GM23338 (cell line): ENCODE measurements around the gene TRAK1. TPM values are rescaled to one million over a fixed set of nuclear protein-coding genes. Genes with fewer than 3 reads are reported as not detected.

Experiments
- ATAC-seq: fragments of 200-7000 bp; cut with Tn5 transposase; 3 replicates; pipeline ENCODE4 v1.9.1; 2020
- DNase-seq: peaks from one replicate; pipeline ENCODE4 v3.0.0-alpha.2; 2015; ENCODE audit warnings: low spot score
- H2AFZ ChIP-seq: fragments of 200-600 bp; sonication (generic); 2 replicates; pipeline ENCODE4 v1.8.0; 2016; ENCODE audit warnings: antibody characterized with exemption, mild to moderate bottlenecking, moderate library complexity
- H3F3A ChIP-seq: fragments of 200-600 bp; sonication (generic); replicated peaks from 2 replicates; pipeline ENCODE4 v1.8.0; 2017; ENCODE audit warnings: antibody characterized with exemption, mixed run types, low read depth
- H3K27ac ChIP-seq: fragments of 200-600 bp; sonication (generic); 2 replicates; pipeline ENCODE4 v1.6.1; 2016; ENCODE audit warnings: low read depth
- H3K27me3 ChIP-seq: fragments of 200-600 bp; sonication (generic); 2 replicates; pipeline ENCODE4 v1.8.0; 2016; ENCODE audit warnings: mild to moderate bottlenecking, mixed run types, moderate library complexity; ENCODE audit not compliant: insufficient read depth
- H3K36me3 ChIP-seq: fragments of 200-600 bp; sonication (generic); 2 replicates; pipeline ENCODE4 v1.8.0; 2016; ENCODE audit warnings: mild to moderate bottlenecking; ENCODE audit not compliant: insufficient read depth
- H3K4me1 ChIP-seq: fragments of 200-600 bp; sonication (generic); 2 replicates; pipeline ENCODE4 v1.8.0; 2016; ENCODE audit warnings: mild to moderate bottlenecking, moderate library complexity; ENCODE audit not compliant: insufficient read depth
- H3K4me2 ChIP-seq: fragments of 200-600 bp; sonication (generic); 2 replicates; pipeline ENCODE4 v1.7.1; 2017; ENCODE audit warnings: mixed run types
- H3K4me3 ChIP-seq: fragments of 200-600 bp; sonication (generic); 2 replicates; pipeline ENCODE4 v1.6.1; 2016; ENCODE audit warnings: mixed run types
- H3K79me2 ChIP-seq: fragments of 200-600 bp; sonication (generic); replicated peaks from 2 replicates; pipeline ENCODE4 v1.8.0; 2017; ENCODE audit warnings: mild to moderate bottlenecking; ENCODE audit not compliant: insufficient read depth
- H3K9me2 ChIP-seq: fragments of 200-600 bp; sonication (generic); 2 replicates; pipeline ENCODE4 v1.8.0; 2017; ENCODE audit not compliant: insufficient read depth
- H4K20me1 ChIP-seq: fragments of 200-600 bp; sonication (generic); replicated peaks from 2 replicates; pipeline ENCODE4 v1.8.0; 2017; ENCODE audit warnings: mild to moderate bottlenecking; ENCODE audit not compliant: insufficient read depth
- H3K27ac Mint-ChIP-seq: 2 replicates; pipeline ENCODE4 v1.8.0; 2020; ENCODE audit warnings: inconsistent platforms, mild to moderate bottlenecking, moderate library complexity, mixed read lengths
- H3K27me3 Mint-ChIP-seq: 3 replicates; pipeline ENCODE4 v1.8.0; 2022; ENCODE audit warnings: low read depth, mild to moderate bottlenecking, moderate library complexity, mixed read lengths, inconsistent platforms; ENCODE audit not compliant: insufficient read depth, poor library complexity
- H3K36me3 Mint-ChIP-seq: 3 replicates; pipeline ENCODE4 v1.8.0; 2021; ENCODE audit warnings: low read depth, mild to moderate bottlenecking, inconsistent platforms, moderate library complexity, mixed read lengths
- H3K4me1 Mint-ChIP-seq: 3 replicates; pipeline ENCODE4 v1.8.0; 2020; ENCODE audit warnings: mild to moderate bottlenecking, inconsistent platforms, mixed read lengths
- H3K4me3 Mint-ChIP-seq: 3 replicates; pipeline ENCODE4 v1.8.0; 2021; ENCODE audit warnings: moderate library complexity, mild to moderate bottlenecking, inconsistent platforms, mixed read lengths
- H3K9me3 Mint-ChIP-seq: 3 replicates; pipeline ENCODE4 v1.8.0; 2020; ENCODE audit warnings: moderate library complexity, mild to moderate bottlenecking, inconsistent platforms, mixed read lengths
- CREB1 ChIP-seq: fragments of 250-450 bp; sonication (Bioruptor Pico); IDR thresholded peaks from 2 replicates; pipeline ENCODE4 v1.5.0; 2020; ENCODE audit warnings: low read depth, mild to moderate bottlenecking, moderate library complexity
- EZH2phosphoT487 ChIP-seq: fragments of 200-600 bp; sonication (generic); IDR thresholded peaks from one replicate; pipeline ENCODE4 v1.8.1; 2018; ENCODE audit warnings: antibody characterized with exemption; ENCODE audit not compliant: unreplicated experiment
- JUNB ChIP-seq: IDR thresholded peaks from one replicate; pipeline ENCODE4 v1.6.1; 2016; ENCODE audit warnings: antibody characterized with exemption; ENCODE audit not compliant: unreplicated experiment
- NANOG ChIP-seq: IDR thresholded peaks from 2 replicates; pipeline ENCODE4 v1.6.1; 2016; ENCODE audit warnings: antibody characterized with exemption, borderline replicate concordance
- POLR2AphosphoS5 ChIP-seq: IDR thresholded peaks from 2 replicates; pipeline ENCODE4 v1.6.1; 2016; ENCODE audit warnings: antibody characterized with exemption, low read depth
- STAT1 ChIP-seq: IDR thresholded peaks from one replicate; pipeline ENCODE4 v1.6.1; 2016; ENCODE audit warnings: antibody characterized with exemption; ENCODE audit not compliant: unreplicated experiment
- ZNF331 ChIP-seq: fragments of 250-450 bp; sonication (Bioruptor Pico); IDR thresholded peaks from 2 replicates; pipeline ENCODE4 v1.5.0; 2020; ENCODE audit warnings: low read depth, mild to moderate bottlenecking, moderate library complexity
- polyA plus RNA-seq: library from polyadenylated mRNA; unstranded; fragments of >200 nt; fragmentation: Nextera tagmentation; extraction: Ambion mirVana; gene quantifications from 2 replicates; pipeline ENCODE4 v1.2.1, GENCODE V29; 2016
- total RNA-seq: library from RNA; depleted of rRNA; stranded (reverse); fragments of >200 nt; shearing (Covaris generic); gene quantifications from 2 replicates; pipeline ENCODE4 v1.2.3, GENCODE V29; 2014
- TF ChIP-seq, protein P1 (sequence below), 2 experiments: fragments of 200-600 bp in 1 of 2; sonication (generic) in 1 of 2; conservative IDR thresholded peaks; 2 replicates each; pipeline versions ENCODE4 v1.5.1 to v1.6.1; 2016 to 2017; ENCODE audit warnings: antibody characterized with exemption in 2 of 2, low read depth in 2 of 2, mild to moderate bottlenecking in 2 of 2, moderate library complexity in 1 of 2
- TF ChIP-seq, protein P2 (sequence below): IDR thresholded peaks from one replicate; pipeline ENCODE4 v1.6.1; 2018; ENCODE audit warnings: antibody characterized with exemption; ENCODE audit not compliant: unreplicated experiment

TRAK1 gene
- total and polyA plus RNA-seq, 2 experiments from 2014 or later = 13.4 to 47.4 TPM

GRCh38 chr3:42094691-42095391, 3.7 kb downstream of the TRAK1 start:
- no peak overlapping the region for H3K4me3 ChIP-seq
- ATAC-seq (no peak), DNase-seq (no peak)
- H3K4me1 Mint-ChIP-seq = peaks cover 47% of the 10 kb centered on the region
- no peak overlapping the region for H3K27ac Mint-ChIP-seq
- no peaks in the 10 kb centered on the region for H3K27me3 ChIP-seq
- H3K79me2 ChIP-seq = no peaks in the 10 kb centered on the region; the same call in 1 of the 2 replicates
- no peak overlapping the region for H3K4me3 Mint-ChIP-seq
- H3K9me2 ChIP-seq = no peaks in the 10 kb centered on the region
- no peaks in the 10 kb centered on the region for H3F3A ChIP-seq
- H3K4me1 ChIP-seq = peaks cover 27% of the 10 kb centered on the region
- H3K36me3 ChIP-seq = no peaks in the 10 kb centered on the region; the same call in 1 of the 2 replicates
- no peak for TF ChIP-seq JUNB
- TF ChIP-seq, protein P1, sequence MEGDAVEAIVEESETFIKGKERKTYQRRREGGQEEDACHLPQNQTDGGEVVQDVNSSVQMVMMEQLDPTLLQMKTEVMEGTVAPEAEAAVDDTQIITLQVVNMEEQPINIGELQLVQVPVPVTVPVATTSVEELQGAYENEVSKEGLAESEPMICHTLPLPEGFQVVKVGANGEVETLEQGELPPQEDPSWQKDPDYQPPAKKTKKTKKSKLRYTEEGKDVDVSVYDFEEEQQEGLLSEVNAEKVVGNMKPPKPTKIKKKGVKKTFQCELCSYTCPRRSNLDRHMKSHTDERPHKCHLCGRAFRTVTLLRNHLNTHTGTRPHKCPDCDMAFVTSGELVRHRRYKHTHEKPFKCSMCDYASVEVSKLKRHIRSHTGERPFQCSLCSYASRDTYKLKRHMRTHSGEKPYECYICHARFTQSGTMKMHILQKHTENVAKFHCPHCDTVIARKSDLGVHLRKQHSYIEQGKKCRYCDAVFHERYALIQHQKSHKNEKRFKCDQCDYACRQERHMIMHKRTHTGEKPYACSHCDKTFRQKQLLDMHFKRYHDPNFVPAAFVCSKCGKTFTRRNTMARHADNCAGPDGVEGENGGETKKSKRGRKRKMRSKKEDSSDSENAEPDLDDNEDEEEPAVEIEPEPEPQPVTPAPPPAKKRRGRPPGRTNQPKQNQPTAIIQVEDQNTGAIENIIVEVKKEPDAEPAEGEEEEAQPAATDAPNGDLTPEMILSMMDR (conservative IDR thresholded peaks at IDR 0.05; ENCODE audit: low read depth in 2 of 2) = no peak
- TF ChIP-seq, protein P2, sequence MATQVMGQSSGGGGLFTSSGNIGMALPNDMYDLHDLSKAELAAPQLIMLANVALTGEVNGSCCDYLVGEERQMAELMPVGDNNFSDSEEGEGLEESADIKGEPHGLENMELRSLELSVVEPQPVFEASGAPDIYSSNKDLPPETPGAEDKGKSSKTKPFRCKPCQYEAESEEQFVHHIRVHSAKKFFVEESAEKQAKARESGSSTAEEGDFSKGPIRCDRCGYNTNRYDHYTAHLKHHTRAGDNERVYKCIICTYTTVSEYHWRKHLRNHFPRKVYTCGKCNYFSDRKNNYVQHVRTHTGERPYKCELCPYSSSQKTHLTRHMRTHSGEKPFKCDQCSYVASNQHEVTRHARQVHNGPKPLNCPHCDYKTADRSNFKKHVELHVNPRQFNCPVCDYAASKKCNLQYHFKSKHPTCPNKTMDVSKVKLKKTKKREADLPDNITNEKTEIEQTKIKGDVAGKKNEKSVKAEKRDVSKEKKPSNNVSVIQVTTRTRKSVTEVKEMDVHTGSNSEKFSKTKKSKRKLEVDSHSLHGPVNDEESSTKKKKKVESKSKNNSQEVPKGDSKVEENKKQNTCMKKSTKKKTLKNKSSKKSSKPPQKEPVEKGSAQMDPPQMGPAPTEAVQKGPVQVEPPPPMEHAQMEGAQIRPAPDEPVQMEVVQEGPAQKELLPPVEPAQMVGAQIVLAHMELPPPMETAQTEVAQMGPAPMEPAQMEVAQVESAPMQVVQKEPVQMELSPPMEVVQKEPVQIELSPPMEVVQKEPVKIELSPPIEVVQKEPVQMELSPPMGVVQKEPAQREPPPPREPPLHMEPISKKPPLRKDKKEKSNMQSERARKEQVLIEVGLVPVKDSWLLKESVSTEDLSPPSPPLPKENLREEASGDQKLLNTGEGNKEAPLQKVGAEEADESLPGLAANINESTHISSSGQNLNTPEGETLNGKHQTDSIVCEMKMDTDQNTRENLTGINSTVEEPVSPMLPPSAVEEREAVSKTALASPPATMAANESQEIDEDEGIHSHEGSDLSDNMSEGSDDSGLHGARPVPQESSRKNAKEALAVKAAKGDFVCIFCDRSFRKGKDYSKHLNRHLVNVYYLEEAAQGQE = no peak
- no peak for TF ChIP-seq STAT1
- TF ChIP-seq NANOG = no peak
- TF ChIP-seq EZH2phosphoT487 = no peak
- TF ChIP-seq POLR2AphosphoS5 = no peak
- H3K27ac ChIP-seq = no peak overlapping the region
- H3K36me3 Mint-ChIP-seq = peaks cover 21% of the 10 kb centered on the region; the same call in 2 of the 3 replicates
- H2AFZ ChIP-seq = no peak overlapping the region
- no peaks in the 10 kb centered on the region for H4K20me1 ChIP-seq
- H3K4me2 ChIP-seq = no peak overlapping the region
- H3K27me3 Mint-ChIP-seq = peaks cover 13% of the 10 kb centered on the region
- H3K9me3 Mint-ChIP-seq = no peaks in the 10 kb centered on the region; the same call in 2 of the 3 replicates

DNA sequence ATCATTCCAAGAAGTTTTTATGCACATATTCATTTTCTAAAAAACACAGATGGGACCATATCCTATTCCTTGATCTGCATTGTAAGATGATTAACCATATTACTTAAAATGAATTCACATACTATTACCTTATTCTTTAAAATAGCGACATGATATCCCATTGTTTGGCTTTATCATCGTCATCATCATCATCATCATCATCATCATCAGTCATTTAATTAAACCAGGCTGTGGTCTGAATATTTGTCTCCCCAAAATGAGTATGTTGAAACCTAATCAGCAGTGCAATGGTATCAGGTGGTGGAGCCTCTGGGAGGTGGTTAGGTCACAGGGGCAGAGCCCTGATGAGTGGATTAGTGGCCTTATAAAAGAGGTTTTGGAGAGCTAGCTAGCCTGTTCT, 4.4 kb downstream of the TRAK1 start:
- Mint-ChIP-seq H3K27ac (no peak overlapping the region), H3K36me3 (peaks cover 20% of the 10 kb centered on the region; the same call in 2 of the 3 replicates), H3K27me3 (peaks cover 10% of the 10 kb centered on the region), H3K9me3 (no peaks in the 10 kb centered on the region; the same call in 2 of the 3 replicates), H3K4me1 (peaks cover 46% of the 10 kb centered on the region), H3K4me3 (no peak overlapping the region)
- no peak overlapping the region for H2AFZ ChIP-seq
- no peaks in the 10 kb centered on the region for H3K36me3 ChIP-seq
- H3K4me1 ChIP-seq = peaks cover 27% of the 10 kb centered on the region
- no peaks in the 10 kb centered on the region for H3F3A ChIP-seq
- no peaks in the 10 kb centered on the region for H4K20me1 ChIP-seq
- no peaks in the 10 kb centered on the region for H3K9me2 ChIP-seq
- H3K4me2 ChIP-seq = no peak overlapping the region
- DNase-seq = no peak
- H3K27ac ChIP-seq = no peak overlapping the region
- no peaks in the 10 kb centered on the region; the same call in none of the 2 replicates for H3K79me2 ChIP-seq
- no peaks in the 10 kb centered on the region for H3K27me3 ChIP-seq
- ATAC-seq = no peak
- no peak overlapping the region for H3K4me3 ChIP-seq
- TF ChIP-seq CREB1 (CRISPR knock-in tag) = no peak
- TF ChIP-seq ZNF331 (CRISPR knock-in tag) = no peak
- TF ChIP-seq, protein P2 = no peak
- no peak for TF ChIP-seq STAT1
